ENCODE measurements around the gene STK4.
"Not testable (repeated sequence)": the region's sequence is repeated elsewhere in the genome, so short reads cannot be mapped to it uniquely, and the experiment has no call there.

Gene STK4

GRCh38 chr20:45058168-45058850, 92.0 kb downstream of the STK4 start:
- no peak for DNase-seq

GRCh38 chr20:45059022-45059728, 92.9 kb downstream of the STK4 start:
- peak; percentile 73 for DNase-seq

GRCh38 chr20:45060294-45060693, 94.0 kb downstream of the STK4 start:
- peak; percentile 13 for DNase-seq

- peak; percentile 97 for DNase-seq
Measured at GRCh38 chr20:45061244-45061643, 94.9 kb downstream of the STK4 start.

GRCh38 chr20:45063107-45063506, 96.8 kb downstream of the STK4 start:
- not testable (repeated sequence) for DNase-seq

GRCh38 chr20:45064812-45065211, 98.5 kb downstream of the STK4 start:
- no peak for DNase-seq

GRCh38 chr20:45066372-45066771, 100.1 kb downstream of the STK4 start:
- no peak for DNase-seq

GRCh38 chr20:45067087-45067486, 100.8 kb downstream of the STK4 start:
- no peak for DNase-seq

- peak; percentile 53 for DNase-seq
Measured at GRCh38 chr20:45067558-45067957, 101.2 kb downstream of the STK4 start.

- no peak for DNase-seq
Measured at GRCh38 chr20:45069261-45069660, 102.9 kb downstream of the STK4 start.

- peak; percentile 48 for DNase-seq
Measured at GRCh38 chr20:45070932-45071632, 104.8 kb downstream of the STK4 start.

- no peak for DNase-seq
Measured at GRCh38 chr20:45072066-45072465, 105.8 kb downstream of the STK4 start.

- no peak for DNase-seq
Measured at GRCh38 chr20:45073221-45073620, 106.9 kb downstream of the STK4 start.

GRCh38 chr20:45077559-45077958, 111.2 kb downstream of the STK4 start:
- no peak for DNase-seq

GRCh38 chr20:45080867-45081624, 114.7 kb downstream of the STK4 start:
- DNase-seq: peak; percentile 50

- DNase-seq: no peak
Measured at GRCh38 chr20:45082468-45082867, 116.2 kb downstream of the STK4 start.

GRCh38 chr20:45083127-45083526, 116.8 kb downstream of the STK4 start:
- no peak for DNase-seq

GRCh38 chr20:45085289-45085688, 119.0 kb downstream of the STK4 start:
- DNase-seq: no peak

- DNase-seq: no peak
Measured at GRCh38 chr20:45085867-45086266, 119.6 kb downstream of the STK4 start.

GRCh38 chr20:45087097-45087790, 120.9 kb downstream of the STK4 start:
- DNase-seq: peak; percentile 18

GRCh38 chr20:45087814-45088213, 121.5 kb downstream of the STK4 start:
- DNase-seq: no peak

- DNase-seq: peak; percentile 99
Measured at GRCh38 chr20:45088247-45088646, 121.9 kb downstream of the STK4 start.

GRCh38 chr20:45090481-45090880, 124.2 kb downstream of the STK4 start:
- peak; percentile 81 for DNase-seq

All from EL (cell line).